B cell (primary cell): ENCODE results near the gene WTAP. TPM values are rescaled to one million over a fixed set of nuclear protein-coding genes. Genes with fewer than 3 reads are reported as not detected.

ENCODE experiments used
- ATAC-seq: fragments of 200-7000 bp; cut with Tn5 transposase; one replicate; pipeline ENCODE4 v1.10.0; 2021; ENCODE audit warnings: low read depth, mild to moderate bottlenecking, moderate number of reproducible peaks, moderate library complexity
- CTCF ChIA-PET: fragments of 350-600 bp; sonication (Branson Sonifier 250); formaldehyde crosslinking; loops from one replicate; lab custom pipeline; 2021; ENCODE audit warnings: antibody characterized with exemption, inconsistent platforms; lab: Charles Lee
- POLR2A ChIA-PET: fragments of 350-600 bp; sonication (Branson Sonifier 250); formaldehyde crosslinking; loops from one replicate; lab custom pipeline; 2021; ENCODE audit warnings: antibody characterized with exemption; lab: Charles Lee
- DNase-seq: peaks from one replicate; pipeline ENCODE4 v3.0.0; 2013
- H2AFZ ChIP-seq: 2 replicates; pipeline ENCODE4 v1.6.1; 2012; ENCODE audit warnings: mild to moderate bottlenecking, low read depth, low read length; ENCODE audit not compliant: insufficient read depth, poor library complexity, severe bottlenecking
- H3K27ac ChIP-seq, 2 donors: 1 replicate in 1 of 2; 2 replicates in 1 of 2; pipeline ENCODE4 v1.5.1; 2012 to 2013; ENCODE audit warnings: low read length in 2 of 2, mild to moderate bottlenecking in 2 of 2, moderate library complexity in 1 of 2
- H3K27me3 ChIP-seq, 4 experiments: fragments of 200-600 bp in 1 of 4; sonication (generic) in 1 of 4; replicated peaks in 1 of 4; 1 replicate in 2 of 4; 2 replicates in 2 of 4; pipeline versions ENCODE4 v1.6.1 to v1.7.0; 2013 to 2016; ENCODE audit warnings: low read length in 3 of 4, mild to moderate bottlenecking in 2 of 4, mixed read lengths in 1 of 4, moderate library complexity in 1 of 4; ENCODE audit not compliant: insufficient read depth in 4 of 4, control insufficient read depth in 3 of 4; ENCODE audit errors: control extremely low read depth in 1 of 4
- H3K36me3 ChIP-seq, 2 experiments: replicated peaks in 1 of 2; 1 replicate in 1 of 2; 2 replicates in 1 of 2; pipeline versions ENCODE4 v1.6.1 to v1.7.1; 2013; ENCODE audit warnings: low read length in 1 of 2; ENCODE audit not compliant: insufficient read depth in 2 of 2, control insufficient read depth in 1 of 2; ENCODE audit errors: control extremely low read depth in 1 of 2, extremely low read depth in 1 of 2
- H3K4me1 ChIP-seq, 2 donors: fragments of 200-600 bp in 1 of 2; sonication (generic) in 1 of 2; 1 replicate in 1 of 2; 2 replicates in 1 of 2; pipeline versions ENCODE4 v1.5.1 to v1.6.1; 2013 to 2017; ENCODE audit warnings: low read length in 2 of 2; ENCODE audit not compliant: control insufficient read depth in 2 of 2, insufficient read depth in 2 of 2
- H3K4me2 ChIP-seq: replicated peaks from 2 replicates; pipeline ENCODE3; 2012; ENCODE audit warnings: mild to moderate bottlenecking, low read depth, low read length; ENCODE audit not compliant: poor library complexity, severe bottlenecking
- H3K4me3 ChIP-seq, 5 experiments: fragments of 200-600 bp in 1 of 5; sonication (generic) in 1 of 5; 1 replicate in 3 of 5; 2 replicates in 2 of 5; pipeline versions ENCODE4 v1.5.1 to v1.7.0; 2011 to 2016; ENCODE audit warnings: low read length in 4 of 5, mild to moderate bottlenecking in 4 of 5, low read depth in 2 of 5, control low read depth in 1 of 5, moderate library complexity in 1 of 5; ENCODE audit not compliant: insufficient read depth in 1 of 5; ENCODE audit errors: control extremely low read depth in 1 of 5, extremely low read depth in 1 of 5
- H3K79me2 ChIP-seq: fragments of 200-600 bp; sonication (generic); one replicate; pipeline ENCODE4 v1.6.0; 2016; ENCODE audit warnings: low read length; ENCODE audit not compliant: control insufficient read depth, insufficient read depth
- H3K9ac ChIP-seq: fragments of 200-600 bp; sonication (generic); 2 replicates; pipeline ENCODE4 v1.6.1; 2017; ENCODE audit warnings: mild to moderate bottlenecking, low read length, moderate library complexity
- H3K9me3 ChIP-seq, 3 donors: one replicate each; pipeline versions ENCODE4 v1.6.1 to v1.7.1; 2013; ENCODE audit warnings: low read length in 2 of 3; ENCODE audit not compliant: control insufficient read depth in 2 of 3, insufficient read depth in 1 of 3; ENCODE audit errors: control extremely low read depth in 1 of 3
- H4K20me1 ChIP-seq: 2 replicates; pipeline ENCODE4 v1.6.0; 2012; ENCODE audit warnings: mild to moderate bottlenecking, low read length; ENCODE audit not compliant: insufficient read depth, control insufficient read depth, poor library complexity, severe bottlenecking
- H3K27ac Mint-ChIP-seq: one replicate; pipeline ENCODE4 v1.8.0; 2021; ENCODE audit warnings: mixed read lengths
- H3K27me3 Mint-ChIP-seq: one replicate; pipeline ENCODE4 v1.8.0; 2021; ENCODE audit warnings: mixed read lengths
- H3K4me1 Mint-ChIP-seq: one replicate; pipeline ENCODE4 v1.8.0; 2021; ENCODE audit warnings: mixed read lengths
- H3K4me3 Mint-ChIP-seq: one replicate; pipeline ENCODE4 v1.8.0; 2021; ENCODE audit warnings: mixed read lengths
- H3K9me3 Mint-ChIP-seq: one replicate; pipeline ENCODE4 v1.8.0; 2022; ENCODE audit warnings: mixed read lengths; ENCODE audit not compliant: insufficient read depth
- CTCF ChIP-seq: fragments of 200-600 bp; IDR thresholded peaks from one replicate; pipeline ENCODE4 v1.8.0; 2022; ENCODE audit warnings: antibody characterized with exemption, mild to moderate bottlenecking
- EZH2 ChIP-seq: IDR thresholded peaks from 2 replicates; pipeline ENCODE4 v1.6.1; 2012; ENCODE audit warnings: borderline replicate concordance, low read depth, mild to moderate bottlenecking, moderate library complexity, low read length; ENCODE audit not compliant: insufficient read depth, poor library complexity, severe bottlenecking
- WGBS: methylation state at CpG from one replicate; pipeline ENCODE4 v1.1.5; 2013; ENCODE audit warnings: missing lambda C conversion rate; ENCODE audit not compliant: insufficient coverage; 5-methylcytosine and 5-hydroxymethylcytosine counted together
- intact Hi-C: fragments of 100-400 bp; cut with micrococcal nuclease; formaldehyde crosslinking; loops from one replicate; pipeline ENCODE4 v1.10.0; 2022
- polyA plus RNA-seq: library from polyadenylated mRNA; depleted of rRNA; stranded (reverse); fragments of >200 nt; gene quantifications from 2 replicates; pipeline ENCODE4 v1.2.3, GENCODE V29; 2012
- total RNA-seq, 2 donors: library from RNA; stranded (reverse); fragments of 120-200 nt in 1 of 2; gene quantifications; 1 replicate in 1 of 2; 2 replicates in 1 of 2; pipeline versions ENCODE4 v1.2.3 to v1.2.4, GENCODE V29; 2013 to 2022

The WTAP gene
- total and polyA plus RNA-seq, 2 donors (not counting 1 experiment from before 2014, with no cell fraction given) = 34.2 to 165 TPM

- ATAC-seq = no peak
- peak overlapping the region; percentile 94 to 97 for H3K27ac ChIP-seq
- peaks cover 45 to 48% of the 10 kb centered on the region in 2 donors for H3K4me1 ChIP-seq
- intact Hi-C loops = no loop called here
- H3K4me3 Mint-ChIP-seq = peak overlapping the region; percentile 93
- H3K27ac Mint-ChIP-seq = peak overlapping the region; percentile 92
- peak; percentile 19 for DNase-seq
- 0% methylated on average over 1 of the region's 9 CpGs for WGBS
- TF ChIP-seq EZH2 = no peak
- no peak for TF ChIP-seq CTCF
- H3K4me3 ChIP-seq = peak overlapping the region; percentile 79 to 91 (median 86)
- POLR2A ChIA-PET = interaction anchor here (2.1 to 4.7 kb wide), 3 partner anchors 33 to 62 kb away, joined by 6 to 58 read pairs (median 28); partner anchors contain the start of genes ACAT2, MRPL18, SOD2 and TCP1
- peaks cover 54% of the 10 kb centered on the region for H3K4me1 Mint-ChIP-seq
- H3K9ac ChIP-seq = peak overlapping the region; percentile 85
- H3K4me2 ChIP-seq = peak overlapping the region; percentile 78
- peaks cover 6 to 7% of the 10 kb centered on the region in 2 experiments for H3K36me3 ChIP-seq
- no peaks in the 10 kb centered on the region for H3K9me3 ChIP-seq
- no peaks in the 10 kb centered on the region for H3K27me3 Mint-ChIP-seq
- peaks cover 84% of the 10 kb centered on the region for H3K79me2 ChIP-seq
- H2AFZ ChIP-seq = peak overlapping the region; percentile 86
- H3K9me3 Mint-ChIP-seq = no peaks in the 10 kb centered on the region
- H4K20me1 ChIP-seq = peaks cover 42% of the 10 kb centered on the region
- H3K27me3 ChIP-seq = no peaks in the 10 kb centered on the region
- CTCF ChIA-PET = interaction anchor here (1.2 to 4.7 kb wide), 6 partner anchors 8 to 62 kb away, joined by 4 to 32 read pairs (median 6); partner anchors contain the start of genes ACAT2, MRPL18 and SOD2
Measured at GRCh38 chr6:159728531-159728964, 1.2 kb downstream of the WTAP start.
